Loucy (cell line): ENCODE results near the gene HELQ.

Experiments
- H2AFZ ChIP-seq: fragments of 200-600 bp; sonication (generic); 2 replicates; pipeline ENCODE4 v1.6.0; 2016; ENCODE audit warnings: antibody characterized with exemption, mild to moderate bottlenecking, low read length, moderate library complexity
- H3F3A ChIP-seq: fragments of 200-600 bp; 2 replicates; pipeline ENCODE4 v1.6.0; 2016; ENCODE audit warnings: antibody characterized with exemption, low read depth, mild to moderate bottlenecking
- H3K27me3 ChIP-seq: fragments of 200-600 bp; sonication (generic); 2 replicates; pipeline ENCODE4 v1.6.1; 2014; ENCODE audit warnings: low read length, mild to moderate bottlenecking; ENCODE audit not compliant: insufficient read depth, poor library complexity, severe bottlenecking
- H3K36me3 ChIP-seq: fragments of 200-600 bp; sonication (generic); 2 replicates; pipeline ENCODE4 v1.6.1; 2016; ENCODE audit warnings: low read length; ENCODE audit not compliant: insufficient read depth
- H3K4me1 ChIP-seq: fragments of 200-600 bp; sonication (generic); 2 replicates; pipeline ENCODE4 v1.5.1; 2014; ENCODE audit warnings: low read length, mild to moderate bottlenecking; ENCODE audit not compliant: insufficient read depth, poor library complexity, severe bottlenecking
- H3K4me2 ChIP-seq: fragments of 200-600 bp; sonication (generic); 2 replicates; pipeline ENCODE4 v1.6.0; 2014; ENCODE audit warnings: antibody characterized with exemption, low read length, low read depth, mild to moderate bottlenecking; ENCODE audit not compliant: poor library complexity, severe bottlenecking
- H3K4me3 ChIP-seq: fragments of 200-600 bp; sonication (generic); 2 replicates; pipeline ENCODE4 v1.5.1; 2014; ENCODE audit warnings: low read length, mild to moderate bottlenecking, mixed read lengths; ENCODE audit not compliant: poor library complexity, severe bottlenecking
- H3K79me2 ChIP-seq: fragments of 200-600 bp; sonication (generic); 2 replicates; pipeline ENCODE4 v1.6.1; 2014; ENCODE audit warnings: low read length; ENCODE audit not compliant: insufficient read depth
- H3K9ac ChIP-seq: fragments of 200-600 bp; sonication (generic); 2 replicates; pipeline ENCODE4 v1.6.0; 2014; ENCODE audit warnings: mild to moderate bottlenecking, low read depth, low read length, moderate library complexity; ENCODE audit not compliant: poor library complexity, severe bottlenecking
- H3K9me2 ChIP-seq: fragments of 200-600 bp; sonication (generic); replicated peaks from 2 replicates; pipeline ENCODE4 v1.6.1; 2016; ENCODE audit warnings: low read depth, low read length, mixed read lengths
- H3K9me3 ChIP-seq: fragments of 200-600 bp; sonication (generic); 2 replicates; pipeline ENCODE4 v1.6.1; 2014; ENCODE audit warnings: mild to moderate bottlenecking, antibody characterized with exemption, low read length, low read depth; ENCODE audit not compliant: insufficient read depth
- H4K20me1 ChIP-seq: fragments of 200-600 bp; sonication (generic); 2 replicates; pipeline ENCODE4 v1.6.0; 2014; ENCODE audit warnings: antibody characterized with exemption, low read length, mild to moderate bottlenecking; ENCODE audit not compliant: insufficient read depth, poor library complexity, severe bottlenecking
- CTCF ChIP-seq: fragments of 200-600 bp; sonication (generic); conservative IDR thresholded peaks from 2 replicates; pipeline ENCODE4 v1.5.1; 2014; ENCODE audit warnings: mild to moderate bottlenecking, antibody characterized with exemption, low read length
- EZH2phosphoT487 ChIP-seq: fragments of 200-600 bp; IDR thresholded peaks from 2 replicates; pipeline ENCODE4 v1.6.1; 2018; ENCODE audit warnings: antibody characterized with exemption, mild to moderate bottlenecking, moderate library complexity, borderline replicate concordance

The HELQ gene

GRCh38 chr4:83369831-83370639 lies 85.6 kb downstream of the HELQ start:
- Histone ChIP-seq H2AFZ (peak overlapping the region; percentile 61), H3K36me3 (no peaks in the 10 kb centered on the region), H3K9me2 (no peaks in the 10 kb centered on the region), H3K4me1 (peaks cover 24% of the 10 kb centered on the region), H3K4me3 (no peak overlapping the region), H3F3A (no peaks in the 10 kb centered on the region), H3K9me3 (no peaks in the 10 kb centered on the region), H3K27me3 (no peaks in the 10 kb centered on the region), H3K79me2 (no peaks in the 10 kb centered on the region), H4K20me1 (no peaks in the 10 kb centered on the region), H3K9ac (no peak overlapping the region), H3K4me2 (no peak overlapping the region)
- TF ChIP-seq EZH2phosphoT487 (no peak), CTCF (peak; percentile 53)

- Histone ChIP-seq H3K79me2 (no peaks in the 10 kb centered on the region), H3K4me3 (peak overlapping the region; percentile 10), H3K9me2 (no peaks in the 10 kb centered on the region), H3K9me3 (no peaks in the 10 kb centered on the region), H3K9ac (no peak overlapping the region), H3K4me2 (peak overlapping the region; percentile 34), H3K36me3 (no peaks in the 10 kb centered on the region), H4K20me1 (no peaks in the 10 kb centered on the region), H2AFZ (no peak overlapping the region), H3F3A (0 out of 2 replicates have a peak, but pooled peaks cover 3% of the 10 kb centered on the region), H3K4me1 (peaks cover 58% of the 10 kb centered on the region), H3K27me3 (no peaks in the 10 kb centered on the region)
- TF ChIP-seq EZH2phosphoT487 (peak; percentile 60; the same call in 1 of the 2 replicates), CTCF (no peak)
These were observed 91.3 kb downstream of the HELQ start for GRCh38 chr4:83364312-83364711.

GRCh38 chr4:83362492-83363329 lies 92.9 kb downstream of the HELQ start:
- peaks cover 58% of the 10 kb centered on the region for H3K4me1 ChIP-seq
- no peaks in the 10 kb centered on the region for H4K20me1 ChIP-seq
- no peak overlapping the region; the same call in 1 of the 2 replicates for H2AFZ ChIP-seq
- H3K9ac ChIP-seq, result peak overlapping the region; percentile 55
- no peaks in the 10 kb centered on the region for H3K9me2 ChIP-seq
- no peaks in the 10 kb centered on the region for H3K27me3 ChIP-seq
- H3K36me3 ChIP-seq, result no peaks in the 10 kb centered on the region
- 0 out of 2 replicates have a peak, but pooled peaks cover 3% of the 10 kb centered on the region for H3F3A ChIP-seq
- no peak for TF ChIP-seq EZH2phosphoT487
- TF ChIP-seq CTCF, result peak; percentile 79
- no peak overlapping the region for H3K4me3 ChIP-seq
- no peaks in the 10 kb centered on the region for H3K79me2 ChIP-seq
- peak overlapping the region; percentile 44 for H3K4me2 ChIP-seq
- no peaks in the 10 kb centered on the region for H3K9me3 ChIP-seq
